Neural crest cell (in vitro differentiated cells): ENCODE data around the gene STX17. TPM values are rescaled to one million over a fixed set of nuclear protein-coding genes. Genes with fewer than 3 reads are reported as not detected.
"Not testable (repeated sequence)": the region's sequence is repeated elsewhere in the genome, so short reads cannot be mapped to it uniquely, and the experiment has no call there.

Source experiments
- DNase-seq: peaks from one replicate; pipeline ENCODE4 v3.0.0; 2021; ENCODE audit warnings: low read depth, mixed read lengths, low spot score
- H3K27ac Mint-ChIP-seq: one replicate; pipeline ENCODE4 v1.8.0; 2021; ENCODE audit warnings: mild to moderate bottlenecking, mixed read lengths; ENCODE audit not compliant: unreplicated experiment
- H3K27me3 Mint-ChIP-seq: 2 replicates; pipeline ENCODE4 v1.8.0; 2021; ENCODE audit warnings: low read depth, mild to moderate bottlenecking, mixed read lengths
- H3K36me3 Mint-ChIP-seq: 2 replicates; pipeline ENCODE4 v1.8.0; 2021; ENCODE audit warnings: low read depth, mild to moderate bottlenecking, mixed read lengths
- H3K4me1 Mint-ChIP-seq: 2 replicates; pipeline ENCODE4 v1.8.0; 2021; ENCODE audit warnings: mixed read lengths
- H3K4me3 Mint-ChIP-seq: one replicate; pipeline ENCODE4 v1.8.0; 2021; ENCODE audit warnings: mild to moderate bottlenecking, mixed read lengths
- H3K9me3 Mint-ChIP-seq: 2 replicates; pipeline ENCODE4 v1.8.0; 2021; ENCODE audit warnings: mixed read lengths
- CTCF ChIP-seq: fragments of 200-600 bp; sonication (generic); conservative IDR thresholded peaks from 2 replicates; pipeline ENCODE4 v1.5.0; 2021; ENCODE audit warnings: antibody characterized with exemption, mild to moderate bottlenecking
- long read RNA-seq: library from polyadenylated mRNA; unstranded; transcript quantifications from one replicate; pipeline ENCODE4 v2.0.0, GENCODE V29; 2020
- total RNA-seq: library from RNA; stranded (reverse); gene quantifications from 2 replicates; pipeline ENCODE4 v1.2.1, GENCODE V29; 2021

Gene STX17
- total RNA-seq = 24.3 and 25.2 TPM in 2 replicates
- long read RNA-seq, transcript STX17-201 (8 exons, 2,713 nt) = major isoform, 35 of 57 reads
- long read RNA-seq, partial matches to known transcripts = 8 of 57 reads
- long read RNA-seq, other reads (novel, unspliced or antisense) = 14 of 57 reads

DNA sequence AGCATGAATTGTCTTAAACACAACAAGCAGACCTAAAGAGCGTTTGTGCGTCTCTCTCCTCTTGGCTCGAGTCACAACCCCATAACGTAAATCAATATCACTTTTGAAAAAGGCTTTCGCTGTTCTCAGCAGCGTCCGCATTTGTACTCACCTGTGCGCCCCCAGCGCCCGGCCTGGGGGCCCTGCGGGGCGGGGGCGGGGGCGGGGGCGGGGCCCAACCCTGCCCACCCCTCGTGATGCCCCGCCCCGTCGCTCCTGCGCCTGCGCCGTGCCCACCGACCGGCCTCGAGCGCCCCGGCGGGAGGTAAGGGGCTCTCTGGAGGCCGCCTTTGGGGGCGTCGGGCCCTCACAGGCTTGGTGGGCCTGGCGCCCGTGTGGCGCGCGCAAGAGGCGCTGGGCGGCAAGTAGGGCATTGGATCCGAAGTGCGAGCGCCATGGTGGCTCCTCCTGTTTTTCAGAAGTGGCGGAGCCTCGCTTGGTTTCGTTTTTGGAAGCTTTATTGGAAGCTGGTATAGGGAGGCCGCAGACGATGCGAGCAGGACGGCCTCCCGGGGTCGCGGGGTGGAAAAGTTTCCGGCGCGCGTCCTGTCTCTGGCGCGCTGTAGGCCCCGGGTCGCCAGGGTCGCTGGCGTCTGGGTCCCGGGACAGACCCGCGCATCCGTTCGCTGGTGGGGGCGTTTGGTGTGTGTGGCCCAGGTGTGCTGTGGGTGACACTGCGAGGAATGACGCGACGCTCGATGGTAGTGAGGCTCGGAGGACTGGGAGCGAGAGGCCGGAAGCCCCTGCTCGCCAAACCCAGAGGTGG, at the start of gene STX17:
Gene STX17 (plus strand): TSS at position 252 of the 805 bp plus-strand sequence. CDS start 8,586 bp downstream, outside the sequence.
- TF ChIP-seq CTCF = no peak
- Mint-ChIP-seq H3K4me3 (peak within 1 kb of the TSS; percentile 97), H3K27ac (peak within 1 kb of the TSS; percentile 91), H3K9me3 (no peaks in the 10 kb centered on the region), H3K27me3 (peaks cover 3% of the 10 kb centered on the region), H3K4me1 (peaks cover 24% of the 10 kb centered on the region), H3K36me3 (no peaks in the 10 kb centered on the region)
- DNase-seq = peak; percentile 72

DNA sequence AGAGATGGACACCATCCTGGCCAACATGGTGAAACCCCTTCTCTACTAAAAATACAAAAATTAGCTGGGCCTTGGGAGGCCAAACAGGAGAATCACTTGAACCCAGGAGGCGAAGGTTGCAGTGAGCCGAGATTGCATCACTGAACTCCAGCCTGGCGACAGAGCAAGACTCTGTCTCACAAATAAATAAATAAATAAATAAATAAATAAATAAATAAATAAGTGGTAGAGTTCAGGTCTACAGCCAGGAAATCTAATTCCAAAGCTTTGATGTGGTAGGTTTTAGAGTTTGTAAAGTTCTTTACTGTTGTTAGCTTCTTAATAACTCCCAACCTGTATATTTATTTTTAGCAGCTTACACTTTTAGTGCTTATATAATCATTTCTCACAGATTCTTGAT, 48.9 kb upstream of the STX17 start:
- H3K9me3 Mint-ChIP-seq, H3K27me3 Mint-ChIP-seq, H3K36me3 Mint-ChIP-seq, DNase-seq, H3K27ac Mint-ChIP-seq, H3K4me3 Mint-ChIP-seq: not testable (repeated sequence)
- H3K4me1 Mint-ChIP-seq = peaks cover 22% of the 10 kb centered on the region

DNA sequence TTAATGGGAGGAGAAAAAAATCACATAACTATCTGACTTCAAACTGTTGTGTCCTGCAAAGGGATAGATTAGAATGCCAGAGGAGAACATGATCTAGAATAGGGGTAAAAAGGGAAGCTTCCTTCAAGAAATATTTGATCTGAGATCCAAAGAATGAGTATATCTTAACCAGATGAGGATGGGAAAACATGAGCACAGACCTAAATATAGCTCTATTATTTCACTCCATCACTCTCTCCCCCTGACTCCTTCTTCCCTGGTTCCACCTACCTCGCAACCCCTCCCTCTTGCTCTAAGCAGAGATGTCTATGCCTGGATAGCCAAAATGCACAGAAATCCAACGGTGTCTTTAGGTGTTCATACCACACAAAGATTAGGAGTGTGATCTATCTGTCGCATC, 48.4 kb upstream of the STX17 start:
- H3K36me3 Mint-ChIP-seq = no peaks in the 10 kb centered on the region
- no peaks in the 10 kb centered on the region for H3K9me3 Mint-ChIP-seq
- H3K27ac Mint-ChIP-seq = no peak overlapping the region
- H3K4me1 Mint-ChIP-seq = peaks cover 28% of the 10 kb centered on the region
- no peak for TF ChIP-seq CTCF
- no peak overlapping the region for H3K4me3 Mint-ChIP-seq
- no peak for DNase-seq
- H3K27me3 Mint-ChIP-seq = no peaks in the 10 kb centered on the region

DNA sequence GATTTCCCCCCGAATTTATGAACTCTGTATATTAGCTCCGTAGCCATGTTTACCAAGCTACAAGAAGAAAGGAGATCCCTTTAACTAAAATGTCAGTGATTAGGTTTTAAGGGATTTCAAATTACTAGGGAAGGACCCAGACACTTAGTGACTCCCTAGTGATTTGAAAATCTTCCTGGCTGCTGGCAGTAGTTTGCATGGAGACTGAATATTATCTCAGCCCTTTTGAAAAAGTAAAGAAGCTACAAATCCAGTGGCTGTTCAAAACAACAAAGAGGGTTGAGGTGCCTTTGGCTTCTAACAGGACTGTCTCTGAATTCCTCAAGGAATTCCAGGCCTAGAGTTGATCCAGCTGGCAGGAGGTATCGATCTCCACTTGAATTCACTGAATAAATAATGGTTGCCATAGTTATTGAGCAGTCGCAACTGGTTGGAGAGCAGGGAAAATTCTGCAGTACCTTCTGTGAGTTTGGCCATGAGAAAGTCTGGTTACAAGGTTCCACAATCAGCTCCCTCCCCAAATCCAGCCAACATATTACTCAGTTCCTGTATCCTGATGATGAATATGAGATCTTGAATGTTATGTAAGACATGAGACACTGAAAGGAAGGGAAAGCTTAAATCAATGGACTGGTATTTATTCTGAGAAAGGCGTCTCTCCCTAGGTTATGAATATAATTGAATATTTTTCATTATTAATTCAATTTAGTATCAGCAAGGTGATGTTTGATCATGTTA, 47.0 kb upstream of the STX17 start:
- H3K27me3 Mint-ChIP-seq = no peaks in the 10 kb centered on the region
- peak; percentile 5 for DNase-seq
- TF ChIP-seq CTCF = no peak
- peak overlapping the region; percentile 78 for H3K27ac Mint-ChIP-seq
- no peaks in the 10 kb centered on the region for H3K9me3 Mint-ChIP-seq
- H3K4me3 Mint-ChIP-seq = peak overlapping the region; percentile 36
- no peaks in the 10 kb centered on the region for H3K36me3 Mint-ChIP-seq
- peaks cover 33% of the 10 kb centered on the region for H3K4me1 Mint-ChIP-seq

DNA sequence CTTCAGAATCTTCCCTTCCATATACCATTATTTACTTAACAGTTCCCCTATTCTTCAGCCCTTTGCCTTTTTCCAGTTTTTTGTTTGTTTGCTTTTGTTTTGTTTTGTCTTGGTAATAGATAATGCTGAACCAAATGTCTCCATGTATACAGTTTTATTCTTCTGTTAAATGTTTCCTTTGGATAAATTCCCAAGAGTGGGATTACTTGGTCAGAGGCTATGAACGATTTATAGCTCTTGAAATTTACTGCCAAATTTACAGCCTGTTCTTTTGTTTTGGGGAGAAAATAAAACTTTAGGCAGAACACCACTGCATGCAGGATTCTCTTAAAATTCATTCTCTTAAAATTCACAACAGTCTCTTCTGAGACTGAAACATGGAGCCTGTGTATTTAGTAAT, 46.2 kb upstream of the STX17 start:
- DNase-seq = no peak
- Mint-ChIP-seq H3K27me3 (no peaks in the 10 kb centered on the region), H3K4me1 (peaks cover 33% of the 10 kb centered on the region), H3K27ac (no peak overlapping the region), H3K9me3 (no peaks in the 10 kb centered on the region), H3K4me3 (no peak overlapping the region), H3K36me3 (no peaks in the 10 kb centered on the region)
- TF ChIP-seq CTCF = no peak

DNA sequence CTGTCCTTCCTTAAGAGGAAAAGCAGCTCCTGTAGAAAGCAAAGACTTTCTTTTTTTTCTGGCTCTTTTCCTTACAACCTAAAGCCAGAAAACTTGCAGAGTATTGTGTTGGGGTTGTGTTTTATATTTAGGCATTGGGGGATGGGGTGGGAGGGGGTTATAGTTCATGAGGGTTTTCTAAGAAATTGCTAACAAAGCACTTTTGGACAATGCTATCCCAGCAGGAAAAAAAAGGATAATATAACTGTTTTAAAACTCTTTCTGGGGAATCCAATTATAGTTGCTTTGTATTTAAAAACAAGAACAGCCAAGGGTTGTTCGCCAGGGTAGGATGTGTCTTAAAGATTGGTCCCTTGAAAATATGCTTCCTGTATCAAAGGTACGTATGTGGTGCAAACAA, 42.5 kb upstream of the STX17 start:
- Mint-ChIP-seq H3K27me3 (no peaks in the 10 kb centered on the region), H3K9me3 (no peaks in the 10 kb centered on the region), H3K36me3 (no peaks in the 10 kb centered on the region), H3K27ac (no peak overlapping the region), H3K4me1 (peaks cover 32% of the 10 kb centered on the region), H3K4me3 (no peak overlapping the region)
- TF ChIP-seq CTCF = no peak
- no peak for DNase-seq
